CD4-positive, alpha-beta T cell treated with Interleukin-12 subunit alpha and Interleukin-12 subunit beta, for 1 hour (primary cell): Measurements from ENCODE around the gene CAMK2A.
"Not testable (repeated sequence)": the region's sequence is repeated elsewhere in the genome, so short reads cannot be mapped to it uniquely, and the experiment has no call there.

ENCODE experiments used
- DNase-seq: peaks from one replicate; pipeline ENCODE4 v3.0.0-alpha.2; 2020

CAMK2A gene

GRCh38 chr5:150253416-150254208, 36.0 kb downstream of the CAMK2A start:
- DNase-seq = no peak

- DNase-seq = no peak
Observed at GRCh38 chr5:150252489-150252888, 37.1 kb downstream of the CAMK2A start.

DNA sequence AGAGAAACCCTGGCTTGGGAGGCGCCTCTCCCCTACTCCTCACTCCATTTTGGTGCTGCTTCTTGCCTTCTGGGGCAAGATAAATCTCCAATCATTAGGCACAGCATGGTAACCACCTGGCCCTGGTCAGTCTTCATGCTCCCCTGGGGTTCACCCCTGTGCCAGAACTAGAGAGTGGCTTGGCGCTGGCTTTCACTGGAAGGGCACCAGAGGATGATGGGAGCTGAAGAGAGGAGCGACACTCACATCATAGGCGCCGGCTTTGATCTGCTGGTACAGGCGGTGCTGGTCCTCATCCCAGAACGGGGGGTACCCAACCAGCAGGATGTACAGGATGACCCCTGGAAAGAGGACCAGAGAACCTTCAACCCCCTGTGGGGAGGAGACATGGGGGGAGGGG, 38.1 kb downstream of the CAMK2A start:
- DNase-seq = no peak

- no peak for DNase-seq
Observed at GRCh38 chr5:150249744-150250143, 39.8 kb downstream of the CAMK2A start.

- DNase-seq = no peak
Observed at GRCh38 chr5:150248946-150249345, 40.6 kb downstream of the CAMK2A start.

DNA sequence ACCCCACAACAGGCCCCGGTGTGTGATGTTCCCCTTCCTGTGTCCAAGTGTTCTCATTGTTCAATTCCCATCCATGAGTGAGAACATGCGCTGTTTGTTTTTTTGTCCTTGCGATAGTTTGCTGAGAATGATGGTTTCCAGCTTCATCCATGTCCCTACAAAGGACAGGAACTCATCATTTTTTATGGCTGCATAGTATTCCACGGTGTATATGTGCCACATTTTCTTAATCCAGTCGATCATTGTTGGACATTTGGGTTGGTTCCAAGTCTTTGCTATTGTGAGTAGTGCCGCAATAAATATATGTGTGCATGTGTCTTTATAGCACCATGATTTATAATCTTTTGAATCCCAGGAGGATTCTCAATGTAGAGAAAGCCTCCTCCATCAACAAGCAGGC, 41.1 kb downstream of the CAMK2A start:
- DNase-seq = not testable (repeated sequence)

DNA sequence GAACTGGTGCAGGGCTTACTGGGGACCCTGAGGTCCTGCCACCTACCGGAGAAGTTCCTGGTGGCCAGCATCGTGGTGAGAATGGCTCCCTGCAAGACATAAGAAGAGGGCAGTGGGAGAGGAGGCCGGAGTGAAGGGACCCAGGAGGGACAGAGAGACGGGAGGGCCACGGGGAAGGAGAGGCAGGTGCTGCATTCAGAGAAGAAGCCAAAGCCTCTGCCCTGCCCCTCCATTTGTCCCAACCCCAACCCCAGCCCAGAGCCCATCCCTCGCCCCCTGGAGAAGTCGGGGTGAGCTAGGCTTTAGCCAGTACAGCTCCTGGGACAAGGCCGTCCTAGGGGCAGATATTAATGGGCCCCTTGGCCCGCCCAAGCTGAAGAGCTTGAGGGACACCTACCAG, 41.8 kb downstream of the CAMK2A start:
- no peak for DNase-seq

GRCh38 chr5:150246835-150247234, 42.7 kb downstream of the CAMK2A start:
- no peak for DNase-seq

DNA sequence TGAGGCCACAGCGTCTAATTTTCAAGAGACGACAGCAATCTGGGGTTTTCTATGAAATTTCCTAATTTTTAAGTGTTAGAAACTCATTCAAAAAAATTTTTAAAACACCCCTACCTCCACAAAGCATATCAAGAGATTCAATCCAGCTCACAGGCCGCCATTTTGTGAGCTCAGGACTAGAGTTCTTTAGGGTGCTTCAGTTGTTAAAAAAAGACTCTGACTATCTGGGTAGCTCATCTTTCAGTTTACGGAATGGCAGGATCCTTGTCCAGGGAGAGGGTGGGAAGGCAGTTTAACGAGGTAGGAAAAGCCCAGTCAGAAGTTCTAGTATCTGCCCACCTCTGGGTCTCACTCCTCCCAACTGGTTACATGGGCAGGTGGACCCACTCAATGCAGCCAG, 43.1 kb downstream of the CAMK2A start:
- DNase-seq = no peak

DNA sequence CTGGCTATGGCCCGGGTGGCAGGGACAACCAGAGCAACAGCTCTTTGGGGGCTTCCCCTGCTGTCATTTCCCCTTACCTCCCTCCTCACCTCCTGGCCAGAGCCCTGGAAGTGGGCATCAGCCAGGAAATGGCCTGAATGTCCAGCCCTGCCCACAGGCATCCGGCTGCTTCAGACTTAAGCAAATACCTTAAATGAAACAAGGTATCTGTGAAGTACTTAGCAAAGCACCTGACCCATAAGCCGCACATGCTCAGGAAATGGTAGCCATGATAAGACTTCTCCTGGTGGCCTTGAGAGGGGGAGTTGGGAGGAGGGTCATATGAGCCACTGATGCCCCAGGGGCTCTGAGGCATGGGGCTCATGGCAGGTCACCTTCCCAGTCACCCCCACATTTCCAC, 43.8 kb downstream of the CAMK2A start:
- DNase-seq = no peak

- DNase-seq = no peak
Observed at GRCh38 chr5:150245111-150245789, 44.3 kb downstream of the CAMK2A start.

- DNase-seq = no peak
Observed at GRCh38 chr5:150244209-150244608, 45.4 kb downstream of the CAMK2A start.

DNA sequence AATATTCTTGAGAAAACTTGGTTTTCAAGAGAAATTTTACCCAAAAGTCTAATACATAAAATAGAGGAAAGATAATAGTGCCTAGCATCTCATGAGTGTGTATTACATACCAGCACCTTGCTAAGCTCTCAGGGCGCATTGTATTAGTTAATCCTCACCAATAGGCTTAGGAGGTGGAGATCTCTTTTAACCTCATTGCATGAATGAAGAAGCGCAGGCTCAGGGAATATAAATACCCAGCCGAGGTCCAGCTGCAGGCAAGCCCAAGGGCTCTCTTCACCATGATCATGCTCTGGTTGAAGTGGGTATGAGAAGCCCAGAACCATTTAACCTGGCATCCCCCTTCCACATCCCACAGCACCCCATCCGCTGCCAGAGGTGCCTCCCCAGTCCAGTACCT, 46.0 kb downstream of the CAMK2A start:
- no peak for DNase-seq

GRCh38 chr5:150242251-150242894, 47.2 kb downstream of the CAMK2A start:
- DNase-seq = no peak

DNA sequence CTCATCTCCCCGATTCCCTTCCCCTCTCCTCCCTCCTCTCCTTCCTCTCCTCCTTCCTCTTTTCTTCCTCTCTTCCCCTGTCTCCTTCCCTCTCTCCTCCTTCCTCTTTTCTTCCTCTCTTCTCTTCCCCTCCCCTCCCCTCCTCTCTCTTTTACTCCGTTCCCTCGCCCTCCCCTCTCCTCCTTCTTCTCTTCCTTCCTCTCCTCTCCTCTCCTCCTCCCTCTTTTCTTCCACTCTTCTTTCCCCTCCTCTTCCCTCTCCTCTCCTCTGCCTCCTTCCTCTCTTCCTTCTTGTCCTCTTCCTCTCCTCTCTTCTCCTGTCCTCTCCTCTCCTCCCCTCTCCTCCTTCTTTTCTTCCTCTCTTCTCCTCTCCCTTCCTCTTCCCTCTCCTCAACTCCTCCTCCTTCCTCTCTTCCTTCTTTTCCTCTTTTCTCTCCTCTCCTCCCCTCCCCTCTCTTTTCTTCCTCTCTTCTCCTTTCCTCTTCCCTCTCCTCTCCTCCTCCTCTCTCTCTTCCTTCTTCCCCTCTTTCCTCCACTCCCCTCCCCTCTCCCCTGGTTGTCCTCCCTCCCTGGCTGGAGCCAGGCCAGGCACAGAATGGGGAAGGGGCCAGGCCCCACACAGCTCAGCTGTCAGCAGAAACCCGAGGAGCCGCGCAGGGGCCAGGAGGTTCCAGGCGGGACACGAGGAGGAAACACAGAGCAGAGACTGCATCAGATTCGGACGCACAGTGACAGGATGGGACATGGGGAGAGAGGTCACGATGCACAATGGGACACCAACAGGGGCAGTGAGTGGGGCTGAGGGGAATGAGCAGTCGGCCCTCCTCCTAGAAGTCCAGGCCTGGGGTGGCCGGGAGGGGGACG, 48.0 kb downstream of the CAMK2A start:
- DNase-seq = no peak

DNA sequence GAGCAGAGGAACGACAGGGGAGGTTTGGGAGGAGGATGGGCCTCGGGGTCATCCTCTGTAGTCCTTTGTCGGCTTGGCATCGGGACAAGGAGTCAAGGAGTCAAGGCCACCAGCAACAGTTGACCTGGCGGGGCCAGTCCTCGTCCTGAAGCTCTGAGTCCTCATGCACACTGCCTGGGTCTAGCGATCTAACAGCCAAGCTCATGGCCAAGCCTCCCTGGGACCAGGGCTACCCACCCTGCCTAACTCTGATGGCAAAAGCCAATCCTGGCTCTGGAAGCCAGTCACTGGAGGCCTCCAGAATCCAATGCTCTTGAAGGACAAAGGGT, 49.8 kb downstream of the CAMK2A start:
- no peak for DNase-seq

- DNase-seq = no peak
Observed at GRCh38 chr5:150239099-150239793, 50.3 kb downstream of the CAMK2A start.

GRCh38 chr5:150238646-150239045, 50.9 kb downstream of the CAMK2A start:
- no peak for DNase-seq

DNA sequence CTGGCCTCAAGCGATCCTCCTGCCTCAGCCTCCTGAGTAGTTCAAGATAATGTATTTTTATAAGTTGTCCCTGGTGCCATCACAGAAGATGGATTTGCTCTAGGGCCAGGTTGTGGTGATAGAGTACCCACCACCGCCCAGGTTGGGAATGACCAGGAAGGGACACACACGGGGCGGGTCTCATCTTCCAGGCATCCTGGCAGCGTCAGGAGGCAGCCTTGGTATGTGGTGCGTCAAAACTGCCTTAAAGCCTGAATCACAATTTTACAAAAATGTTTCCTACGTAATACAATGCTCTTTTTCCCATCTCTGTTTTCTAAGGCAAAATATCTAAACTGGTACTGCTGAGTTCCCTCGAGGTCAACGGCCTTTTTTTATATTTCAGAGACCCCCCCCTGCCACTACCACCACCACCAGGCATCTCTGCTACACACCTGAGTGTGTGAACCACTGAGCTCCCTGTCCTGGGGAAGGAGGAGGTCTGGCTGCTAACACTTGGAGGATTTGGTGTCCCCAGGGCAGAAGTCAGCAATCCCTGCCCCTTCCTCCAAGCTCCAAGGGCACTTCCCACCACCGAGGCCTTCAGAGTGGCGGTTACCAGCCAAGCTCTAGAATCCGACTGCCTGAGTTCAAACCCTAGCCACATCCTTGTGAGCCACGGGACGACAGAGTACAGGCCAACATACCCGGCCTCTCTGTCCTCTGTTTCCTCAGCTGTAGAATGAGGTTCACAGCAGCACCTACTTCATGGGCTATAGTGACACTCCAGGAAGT, 52.4 kb downstream of the CAMK2A start:
- no peak for DNase-seq

DNA sequence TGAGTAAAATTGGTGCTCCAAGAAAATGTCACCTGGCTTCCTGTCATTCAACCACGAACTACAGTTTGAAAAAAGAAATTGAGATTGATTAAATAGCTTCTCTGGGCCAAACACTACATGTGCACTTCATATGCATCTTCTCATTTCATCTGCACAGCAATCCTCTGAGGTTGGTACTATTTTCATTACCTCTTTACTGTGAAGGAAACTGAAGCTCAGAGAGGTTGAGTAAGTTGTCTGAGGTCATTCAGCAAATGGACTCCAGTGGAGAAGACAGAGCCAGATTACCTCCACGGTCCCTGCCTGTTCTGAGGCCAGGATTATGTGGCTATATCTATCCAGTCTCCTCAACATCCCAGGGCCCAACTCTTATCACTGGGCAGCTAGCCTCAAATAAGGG, 53.3 kb downstream of the CAMK2A start:
- DNase-seq = no peak

DNA sequence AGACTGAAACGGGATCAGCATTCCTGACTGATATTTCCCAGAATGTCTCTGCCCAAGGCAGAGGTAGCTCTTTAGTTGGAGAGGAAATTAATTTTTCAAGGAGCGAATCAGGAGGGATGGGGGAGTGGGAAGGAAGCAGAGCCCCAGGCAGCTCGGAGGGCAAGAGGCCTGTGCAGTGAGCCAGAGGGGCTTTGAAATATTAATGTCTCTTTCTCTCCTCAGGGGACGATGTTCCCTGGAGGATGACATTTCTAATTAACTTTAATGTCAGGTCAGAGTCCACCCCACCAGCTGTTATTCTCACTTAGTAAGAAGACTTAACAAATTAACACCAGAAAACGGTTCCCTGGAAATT, 54.1 kb downstream of the CAMK2A start:
- no peak for DNase-seq
